Putamen (tissue), 1 donor: Measurements from ENCODE around the gene ZMAT5.
A peak's percentile ranks its signal among the peaks of the same experiment; 100 is the strongest.

Experiments
- DNase-seq: peaks from one replicate; pipeline ENCODE4 v3.0.0-alpha.2; 2016; ENCODE audit warnings: low spot score

The ZMAT5 gene

GRCh38 chr22:29729161-29729560 lies 37.6 kb downstream of the ZMAT5 start:
- no peak for DNase-seq

GRCh38 chr22:29727131-29727523 lies 39.7 kb downstream of the ZMAT5 start:
- no peak for DNase-seq

- DNase-seq, result no peak
Observed at GRCh38 chr22:29726512-29727130, 40.2 kb downstream of the ZMAT5 start.

- DNase-seq, result no peak
Observed at GRCh38 chr22:29726106-29726505, 40.7 kb downstream of the ZMAT5 start.

- no peak for DNase-seq
Observed at GRCh38 chr22:29724843-29725242, 42.0 kb downstream of the ZMAT5 start.

- no peak for DNase-seq
Observed at GRCh38 chr22:29723766-29724165, 43.0 kb downstream of the ZMAT5 start.

GRCh38 chr22:29722587-29722986 lies 44.2 kb downstream of the ZMAT5 start:
- DNase-seq, result no peak

- no peak for DNase-seq
Observed at GRCh38 chr22:29722151-29722550, 44.7 kb downstream of the ZMAT5 start.

GRCh38 chr22:29720811-29721323 lies 45.9 kb downstream of the ZMAT5 start:
- no peak for DNase-seq

GRCh38 chr22:29719899-29720645 lies 46.7 kb downstream of the ZMAT5 start, which contains the start of gene CABP7:
CABP7 (plus strand) TSS chr22:29720003; CDS start chr22:29720425, 422 bp downstream.
- no peak for DNase-seq

GRCh38 chr22:29718949-29719898 lies 47.6 kb downstream of the ZMAT5 start:
- no peak for DNase-seq

GRCh38 chr22:29717789-29718188 lies 49.0 kb downstream of the ZMAT5 start:
- no peak for DNase-seq

- DNase-seq, result peak; percentile 87
Observed at GRCh38 chr22:29716814-29717545, 49.8 kb downstream of the ZMAT5 start.

- no peak for DNase-seq
Observed at GRCh38 chr22:29715705-29716104, 51.1 kb downstream of the ZMAT5 start.

GRCh38 chr22:29715240-29715639 lies 51.6 kb downstream of the ZMAT5 start:
- no peak for DNase-seq

- DNase-seq, result no peak
Observed at GRCh38 chr22:29713156-29713727, 53.6 kb downstream of the ZMAT5 start.

GRCh38 chr22:29712119-29712518 lies 54.7 kb downstream of the ZMAT5 start:
- DNase-seq, result no peak

GRCh38 chr22:29710922-29711593 lies 55.7 kb downstream of the ZMAT5 start:
- DNase-seq, result no peak

- DNase-seq, result no peak
Observed at GRCh38 chr22:29710193-29710592, 56.6 kb downstream of the ZMAT5 start.

GRCh38 chr22:29707471-29707870 lies 59.3 kb downstream of the ZMAT5 start:
- DNase-seq, result no peak

- DNase-seq, result no peak
Observed at GRCh38 chr22:29707010-29707409, 59.8 kb downstream of the ZMAT5 start.
